Hindlimb muscle (tissue), 1 donor: Measurements from ENCODE around the gene TRAPPC6A. TPM values are rescaled to one million over a fixed set of nuclear protein-coding genes. Genes with fewer than 3 reads are reported as not detected.

Source experiments
- DNase-seq: peaks from one replicate; pipeline ENCODE4 v3.0.0-alpha.2; 2013
- polyA plus RNA-seq: library from polyadenylated mRNA; unstranded; fragments of 120-200 nt; gene quantifications from one replicate; pipeline ENCODE4 v1.2.1, GENCODE V29; 2013; ENCODE audit not compliant: insufficient read length

Gene TRAPPC6A
- polyA plus RNA-seq, 1 donor = 24.0 TPM

GRCh38 chr19:45184115-45184514 is 6.1 kb upstream of the TRAPPC6A start:
- no peak for DNase-seq

- no peak for DNase-seq
Observed at GRCh38 chr19:45182758-45183157, 4.7 kb upstream of the TRAPPC6A start.

- DNase-seq = no peak
Observed at GRCh38 chr19:45180936-45181335, 2.9 kb upstream of the TRAPPC6A start.

GRCh38 chr19:45179892-45180370 is 1.9 kb upstream of the TRAPPC6A start:
- no peak for DNase-seq

- no peak for DNase-seq
Observed at GRCh38 chr19:45179072-45179891, 1.2 kb upstream of the TRAPPC6A start.

- DNase-seq = peak; percentile 100
Observed at GRCh38 chr19:45178262-45179071, 430 bp upstream of the TRAPPC6A start, which contains the start of gene BLOC1S3. Gene BLOC1S3 (plus strand): TSS chr19:45178784. CDS start chr19:45179297, 513 bp downstream.

- DNase-seq = no peak
Observed at GRCh38 chr19:45175515-45176345, 2.3 kb downstream of the TRAPPC6A start.

- no peak for DNase-seq
Observed at GRCh38 chr19:45173816-45174215, 4.2 kb downstream of the TRAPPC6A start.

- no peak for DNase-seq
Observed at GRCh38 chr19:45172611-45173208, 5.3 kb downstream of the TRAPPC6A start.

GRCh38 chr19:45172173-45172572 is 5.9 kb downstream of the TRAPPC6A start:
- DNase-seq = no peak

- DNase-seq = no peak
Observed at GRCh38 chr19:45171211-45171623, 6.8 kb downstream of the TRAPPC6A start.

- no peak for DNase-seq
Observed at GRCh38 chr19:45170146-45171106, 7.6 kb downstream of the TRAPPC6A start.

- no peak for DNase-seq
Observed at GRCh38 chr19:45169602-45170001, 8.4 kb downstream of the TRAPPC6A start.

- DNase-seq = no peak
Observed at GRCh38 chr19:45168767-45169351, 9.2 kb downstream of the TRAPPC6A start.

- DNase-seq = no peak
Observed at GRCh38 chr19:45166723-45167252, 11.2 kb downstream of the TRAPPC6A start.

GRCh38 chr19:45164577-45165335 is 13.3 kb downstream of the TRAPPC6A start:
- no peak for DNase-seq

- no peak for DNase-seq
Observed at GRCh38 chr19:45163751-45164460, 14.1 kb downstream of the TRAPPC6A start.

- DNase-seq = no peak
Observed at GRCh38 chr19:45163156-45163555, 14.9 kb downstream of the TRAPPC6A start.
